Stimulated activated CD8-positive, alpha-beta memory T cell treated with anti-CD3 and anti-CD28 coated beads, Interleukin-4, amount 100 ng/mL, for 48 hours (primary cell): Measurements from ENCODE around the gene ZDHHC24.
"Not testable (repeated sequence)": the region's sequence is repeated elsewhere in the genome, so short reads cannot be mapped to it uniquely, and the experiment has no call there.

Experiments
- DNase-seq: peaks from one replicate; pipeline ENCODE4 v3.0.0-alpha.2; 2020

ZDHHC24 gene

GRCh38 chr11:66543263-66544107 lies 2.4 kb downstream of the ZDHHC24 start:
- peak; percentile 73 for DNase-seq

GRCh38 chr11:66542362-66542761 lies 3.5 kb downstream of the ZDHHC24 start:
- DNase-seq, result no peak

DNA sequence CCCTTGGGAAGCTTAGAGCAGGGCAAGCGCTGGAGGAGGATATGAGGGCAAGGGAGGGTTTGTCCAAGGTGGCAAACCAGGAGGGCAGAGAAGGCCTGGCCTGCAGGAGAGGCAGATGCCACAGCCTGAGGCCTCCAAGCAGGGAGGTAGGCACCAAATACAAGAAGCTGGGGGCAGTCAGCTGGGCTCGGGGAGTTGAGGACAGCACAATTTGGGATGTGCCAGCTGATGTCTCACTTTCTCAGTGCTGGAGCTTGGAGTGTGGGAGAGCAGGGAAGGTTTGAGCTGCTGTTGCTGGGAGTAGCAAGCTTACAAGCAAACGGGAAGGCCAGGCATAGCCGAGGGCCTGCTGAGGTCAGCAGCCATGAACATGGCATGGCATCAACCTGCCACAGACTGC lies 4.0 kb downstream of the ZDHHC24 start:
- no peak for DNase-seq

GRCh38 chr11:66540598-66540997 lies 5.2 kb downstream of the ZDHHC24 start:
- DNase-seq, result not testable (repeated sequence)

GRCh38 chr11:66539870-66540213 lies 6.0 kb downstream of the ZDHHC24 start:
- DNase-seq, result no peak

DNA sequence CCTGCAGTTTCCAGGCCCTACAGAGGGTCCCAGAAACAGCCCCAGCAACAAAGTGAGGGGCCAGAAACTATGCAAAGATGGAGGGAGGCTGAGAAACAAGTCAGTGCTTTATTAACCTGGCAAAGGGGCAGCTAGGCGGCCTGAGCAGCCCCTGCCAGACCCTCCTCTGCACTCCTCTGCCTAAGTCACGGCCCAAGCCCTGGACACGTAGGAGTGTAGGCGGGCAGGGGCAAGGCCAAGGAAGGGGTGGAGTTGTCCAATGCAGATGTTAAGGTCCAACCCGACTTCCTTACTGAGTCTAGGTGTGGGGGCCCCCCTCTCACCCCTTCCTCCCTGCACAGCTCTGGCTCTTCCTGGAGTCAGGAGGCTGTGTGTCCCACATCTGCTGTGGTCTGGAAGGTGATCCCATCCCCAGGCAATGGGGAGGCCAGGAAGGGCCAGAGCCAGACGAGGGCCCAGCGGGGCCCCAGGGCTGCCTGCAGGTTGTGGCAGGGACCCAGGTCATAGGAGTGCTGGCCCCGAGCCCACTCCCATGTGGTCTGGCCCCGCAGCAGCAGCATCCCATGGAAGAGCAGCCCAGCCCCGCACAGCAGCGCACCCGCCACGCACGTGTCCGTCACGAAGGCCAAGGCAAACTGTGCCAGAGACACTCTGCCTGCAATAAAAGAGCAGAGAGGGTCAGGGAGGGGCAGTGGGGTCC lies 6.5 kb downstream of the ZDHHC24 start:
- DNase-seq, result no peak

- no peak for DNase-seq
These were observed 13.1 kb downstream of the ZDHHC24 start for GRCh38 chr11:66532784-66533183.

DNA sequence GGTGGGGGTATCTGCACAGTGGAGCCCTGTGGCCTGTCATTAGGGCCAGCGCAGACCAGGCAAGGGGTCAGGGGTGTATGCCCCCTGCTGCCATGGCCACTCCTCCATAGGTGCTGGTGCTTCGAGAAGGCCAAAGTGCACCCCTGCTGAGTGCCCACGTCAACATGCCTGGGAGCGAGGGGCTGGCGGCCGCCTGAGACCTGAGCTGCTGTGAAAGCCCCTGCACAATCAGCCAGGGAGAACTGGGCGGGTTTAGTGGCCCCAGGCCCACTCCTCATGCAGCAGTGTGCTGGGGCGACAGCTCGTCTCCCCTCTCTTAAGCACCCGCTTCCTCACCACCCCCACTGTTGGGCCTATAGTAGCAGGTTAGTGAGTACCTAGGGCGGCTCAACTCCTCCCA lies 14.0 kb downstream of the ZDHHC24 start:
- no peak for DNase-seq

DNA sequence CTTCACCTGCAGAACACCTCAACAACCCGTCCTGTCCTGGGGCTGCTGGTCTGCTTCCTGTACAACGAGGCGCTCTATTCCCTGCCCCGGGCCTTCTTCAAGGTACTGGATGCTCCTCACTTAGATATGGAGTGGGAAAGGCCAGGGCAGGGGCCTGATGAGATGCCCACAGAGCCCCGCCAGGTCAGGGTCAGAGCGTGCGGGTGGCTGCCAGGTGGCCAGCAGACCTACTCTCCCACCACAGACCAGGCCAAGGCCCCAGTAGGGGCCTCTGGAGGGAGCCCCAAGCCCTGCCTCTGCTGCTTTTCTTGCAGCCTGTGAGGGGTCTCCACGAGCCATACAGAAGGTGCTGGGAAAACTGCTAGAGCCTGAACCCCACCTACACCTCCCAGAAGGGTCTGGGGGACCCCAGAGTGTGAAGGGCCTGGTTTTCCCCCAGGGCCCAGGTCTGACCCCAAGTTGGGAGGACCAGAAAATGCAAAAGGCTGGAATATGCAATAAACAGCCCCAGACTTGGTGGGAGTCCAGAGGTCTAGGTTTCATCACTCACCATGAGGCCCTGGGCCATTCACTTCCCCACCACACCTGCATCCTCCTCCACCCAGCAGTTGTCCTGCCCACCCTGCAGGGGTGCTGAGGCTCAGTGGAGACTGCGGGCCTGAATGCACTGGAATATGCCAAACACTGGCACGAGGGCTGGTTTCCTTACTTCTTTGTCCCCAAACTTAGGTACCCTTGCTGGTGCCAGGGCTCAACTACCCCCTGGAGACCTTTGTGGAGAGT lies 14.7 kb downstream of the ZDHHC24 start:
- DNase-seq, result no peak

DNA sequence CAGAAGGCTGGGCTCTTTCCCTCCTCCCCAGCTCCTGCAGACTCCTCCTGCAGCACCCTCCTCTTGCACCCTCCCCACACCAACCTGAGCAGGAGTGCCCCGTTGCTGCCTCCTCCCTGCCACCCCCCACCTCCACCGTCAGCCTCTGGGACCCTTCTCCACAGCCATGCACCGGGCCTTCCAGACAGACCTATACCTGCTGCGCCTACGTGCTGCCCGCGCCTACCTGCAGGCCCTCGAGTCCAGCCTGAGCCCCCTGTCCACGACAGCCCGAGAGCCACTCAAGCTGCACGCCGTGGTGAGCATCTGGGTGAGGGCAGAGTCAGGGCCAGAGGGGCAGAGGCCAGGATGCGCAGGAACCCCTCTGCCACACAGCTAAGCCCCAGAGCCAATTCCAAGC lies 16.2 kb downstream of the ZDHHC24 start:
- DNase-seq, result no peak

DNA sequence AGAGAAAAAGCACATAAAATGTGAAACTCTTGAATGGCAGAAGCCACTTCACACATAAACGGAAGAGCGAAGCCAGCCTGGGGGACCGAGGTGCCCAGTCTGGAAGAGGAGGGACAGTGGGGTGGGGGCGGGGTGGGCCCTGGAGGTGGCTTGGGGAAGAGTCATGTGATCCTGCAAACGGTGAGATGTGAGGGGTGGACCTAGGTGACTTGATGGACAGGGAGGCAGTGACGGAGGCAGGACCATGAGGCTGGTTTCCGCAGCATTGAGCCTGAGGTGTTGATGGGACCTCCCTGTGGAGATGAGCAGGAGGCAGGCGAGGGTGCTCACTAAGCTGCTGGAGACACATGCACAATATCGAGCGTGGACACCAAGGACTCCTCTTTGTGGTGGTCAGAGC lies 16.8 kb downstream of the ZDHHC24 start:
- no peak for DNase-seq

DNA sequence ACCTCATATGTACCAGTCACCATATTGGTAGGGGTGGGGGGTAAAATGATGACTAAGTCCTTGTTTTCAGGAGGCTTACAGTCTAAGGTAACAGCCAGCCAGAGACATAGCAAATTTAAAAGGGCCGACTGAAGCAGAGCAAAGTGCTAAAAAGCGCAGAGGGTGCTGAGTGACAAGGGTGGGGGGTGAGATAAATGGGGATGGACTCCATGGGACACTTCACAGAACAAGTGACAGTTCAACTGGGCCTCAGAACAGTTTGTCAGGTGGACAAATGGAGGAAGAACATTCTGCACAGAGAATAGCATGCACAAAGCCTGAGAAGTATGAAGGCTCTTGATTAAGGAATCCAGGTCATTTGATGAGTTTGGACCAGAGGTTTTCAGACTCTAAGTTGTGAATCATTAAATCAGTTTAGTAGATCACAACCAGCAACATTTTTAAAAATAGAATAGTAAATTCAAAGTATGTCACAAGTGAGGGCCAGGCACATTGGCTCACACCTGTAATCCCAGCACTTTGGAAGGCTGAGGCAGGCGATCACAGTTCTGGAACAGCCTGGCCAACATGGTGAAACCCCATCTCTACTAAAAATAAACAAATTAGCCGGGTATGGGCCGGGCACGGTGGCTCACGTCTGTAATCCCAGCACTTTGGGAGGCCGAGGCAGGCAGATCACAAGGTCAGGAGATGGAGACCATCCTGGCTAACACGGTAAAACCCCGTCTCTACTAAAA lies 21.4 kb downstream of the ZDHHC24 start:
- DNase-seq, result no peak

GRCh38 chr11:66523611-66524010 lies 22.2 kb downstream of the ZDHHC24 start:
- DNase-seq, result no peak

DNA sequence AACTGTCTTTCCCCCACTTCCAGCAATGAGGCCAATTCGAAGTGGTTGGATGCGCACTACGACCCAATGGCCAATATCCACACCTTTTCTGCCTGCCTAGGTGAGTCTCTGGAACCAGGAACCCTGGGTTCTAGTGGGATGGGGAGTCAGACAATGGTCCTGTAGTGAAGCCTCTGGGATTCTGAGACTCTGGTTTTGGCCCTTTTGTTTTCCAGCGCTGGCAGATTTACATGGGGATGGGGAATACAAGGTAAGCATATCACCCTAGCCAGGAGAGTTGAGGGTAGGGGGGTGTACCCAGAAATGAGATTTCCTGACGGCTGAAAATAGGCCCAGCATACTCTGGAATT lies 34.9 kb downstream of the ZDHHC24 start:
- DNase-seq, result no peak

DNA sequence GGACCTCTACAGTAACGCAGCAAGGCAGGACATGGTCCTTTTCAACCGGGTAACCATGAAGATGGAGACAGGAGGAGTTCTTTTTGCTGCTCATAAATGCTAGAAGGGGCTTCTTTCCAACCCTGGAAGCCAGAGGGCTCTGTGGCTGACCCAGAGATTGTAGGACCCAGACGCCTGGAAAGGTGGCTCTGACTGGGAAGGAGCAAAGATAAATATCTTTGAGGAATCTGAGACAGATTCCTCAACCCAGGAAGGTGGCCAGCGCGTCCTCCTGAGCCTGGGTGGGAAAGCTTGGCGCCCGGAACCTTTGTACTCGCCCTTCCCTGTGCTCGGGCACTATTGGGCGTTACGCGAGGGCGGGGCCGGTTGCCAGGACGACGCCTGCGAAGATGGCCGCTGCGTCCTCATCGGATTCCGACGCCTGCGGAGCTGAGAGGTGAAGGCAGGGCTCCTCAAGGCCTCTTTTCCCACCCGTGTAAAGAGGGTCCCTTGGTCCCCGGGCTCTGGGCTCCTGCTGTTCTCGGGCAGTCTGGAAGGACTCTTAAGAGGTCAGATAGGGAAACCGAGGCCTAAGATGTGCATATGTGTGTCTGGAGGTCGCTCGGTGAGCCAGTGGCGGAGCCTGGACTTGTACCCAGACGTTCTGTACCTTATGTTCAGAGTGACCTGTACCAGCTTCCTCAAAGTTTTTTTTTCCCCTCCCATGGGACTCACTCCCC lies 35.4 kb downstream of the ZDHHC24 start, which contains the start of gene BBS1:
Gene BBS1 (plus strand): TSS at position 365 of the 719 bp plus-strand sequence. CDS start 25 bp downstream, at position 390.
- peak; percentile 91 for DNase-seq

DNA sequence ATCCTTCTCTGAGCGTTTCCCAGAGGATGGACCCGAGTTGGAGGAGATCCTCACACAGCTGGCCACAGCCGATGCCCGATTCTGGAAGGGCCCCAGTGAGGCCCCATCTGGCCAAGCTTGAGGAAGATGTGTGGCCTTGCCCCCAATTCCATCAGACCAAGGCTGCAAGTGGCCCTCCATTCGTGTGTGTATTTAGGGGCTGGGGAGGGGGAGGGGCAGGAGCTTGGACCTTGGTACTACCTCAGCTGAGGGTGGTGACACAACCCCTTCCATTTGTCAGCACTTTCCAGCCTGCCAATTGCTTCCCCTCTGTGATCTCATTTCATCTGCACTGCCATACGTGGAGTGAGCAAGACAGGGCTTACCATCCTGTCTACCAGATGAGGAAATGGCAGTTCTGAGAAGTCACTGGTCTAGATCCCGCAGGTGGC lies 36.7 kb downstream of the ZDHHC24 start:
- no peak for DNase-seq

- no peak for DNase-seq
These were observed 40.5 kb downstream of the ZDHHC24 start for GRCh38 chr11:66505276-66505816.

DNA sequence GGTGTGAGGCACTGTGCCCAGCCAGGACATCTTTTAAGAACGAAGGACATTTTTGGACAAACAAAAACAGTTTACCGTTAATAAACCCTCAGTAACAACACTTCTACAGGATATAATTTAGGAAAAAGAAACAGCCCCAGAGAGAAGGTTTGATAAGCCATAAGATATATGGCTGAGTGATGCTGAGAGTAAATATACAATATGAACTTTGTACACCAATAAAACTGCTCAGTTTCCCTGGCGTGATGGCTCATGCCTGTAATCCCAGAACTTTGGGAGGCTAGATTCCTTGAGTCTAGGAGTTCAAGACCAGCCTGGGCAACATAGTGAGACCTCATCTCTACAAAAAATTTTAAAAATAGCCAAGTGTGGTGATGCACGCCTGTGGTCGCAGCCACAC lies 47.3 kb downstream of the ZDHHC24 start:
- no peak for DNase-seq

DNA sequence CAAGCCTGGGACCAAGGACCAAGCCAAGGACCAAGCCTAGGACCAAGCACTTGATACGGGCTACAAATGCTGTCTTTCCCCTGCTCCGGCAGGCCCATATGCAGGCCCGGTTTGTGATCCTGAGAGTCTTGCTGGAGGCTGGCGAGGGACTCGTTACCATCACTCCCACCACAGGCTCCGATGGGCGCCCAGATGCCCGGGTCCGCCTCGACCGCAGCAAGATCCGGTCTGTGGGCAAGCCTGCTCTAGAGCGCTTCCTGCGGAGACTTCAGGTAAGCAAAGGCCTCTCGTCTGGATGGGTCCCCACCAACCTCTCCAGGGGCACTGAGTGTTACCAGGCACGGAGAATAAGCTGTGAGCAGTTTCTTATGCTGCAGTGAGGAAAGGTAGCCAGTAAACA lies 48.6 kb downstream of the ZDHHC24 start:
- DNase-seq, result no peak

DNA sequence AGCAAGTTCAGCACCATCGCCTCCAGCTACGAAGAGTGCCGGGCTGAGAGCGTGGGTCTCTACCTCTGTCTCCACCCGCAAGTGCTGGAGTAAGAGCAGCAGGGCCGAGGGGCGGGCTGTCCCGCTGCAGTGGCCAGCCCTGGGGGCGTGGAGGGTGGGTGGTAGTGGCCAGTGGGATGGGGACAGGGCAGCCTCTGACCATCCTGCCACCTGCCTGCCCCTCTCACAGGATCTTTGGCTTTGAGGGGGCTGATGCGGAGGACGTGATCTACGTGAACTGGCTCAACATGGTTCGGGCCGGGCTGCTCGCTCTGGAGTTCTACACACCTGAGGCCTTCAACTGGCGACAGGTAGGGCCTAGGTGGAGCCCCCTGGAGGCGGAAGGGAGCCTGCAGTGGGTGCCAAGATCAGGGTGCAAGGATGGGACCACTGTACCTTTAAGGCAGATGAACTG lies 50.4 kb downstream of the ZDHHC24 start:
- peak; percentile 48 for DNase-seq

DNA sequence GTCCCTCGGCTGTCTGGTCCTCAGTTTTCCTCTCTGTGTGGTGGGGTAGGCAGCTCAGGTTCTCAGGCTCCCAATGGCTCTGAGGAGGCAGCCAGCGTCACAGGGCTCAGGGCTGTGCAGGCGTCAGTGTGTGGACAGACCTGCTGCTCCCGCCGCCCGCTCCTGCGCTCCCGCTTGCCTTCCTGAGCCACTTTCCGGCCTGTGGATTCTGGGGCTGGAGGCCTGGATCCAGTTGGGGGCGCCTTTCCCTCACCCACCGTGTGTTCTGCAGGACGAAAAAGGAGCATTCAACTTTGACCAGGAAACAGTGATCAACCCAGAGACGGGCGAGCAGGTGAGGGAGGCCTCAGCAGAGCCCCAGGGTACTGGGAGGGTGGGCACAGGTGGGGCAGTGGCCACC lies 50.9 kb downstream of the ZDHHC24 start:
- no peak for DNase-seq

DNA sequence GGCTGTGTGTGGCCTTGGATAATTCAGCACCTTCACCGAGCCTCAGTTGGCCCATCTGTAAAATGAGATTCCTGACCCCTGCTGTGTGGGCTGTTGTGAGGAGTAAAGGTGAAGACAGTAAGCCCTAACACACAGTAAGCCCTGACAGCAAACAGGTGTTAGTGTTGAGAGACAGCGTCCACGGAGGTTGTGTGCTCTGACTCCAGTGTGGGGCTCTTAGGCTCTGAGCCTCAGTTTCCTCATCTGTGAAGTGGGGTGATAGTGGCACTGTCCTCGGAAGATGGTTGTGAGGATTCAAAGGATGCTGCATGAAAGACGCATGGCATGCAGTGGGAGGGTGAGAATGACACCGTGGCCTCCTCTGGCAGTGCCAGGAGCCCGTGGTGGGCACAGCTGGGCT lies 51.4 kb downstream of the ZDHHC24 start:
- DNase-seq, result no peak
